ENCODE data around the gene GAS6. TPM values are rescaled to one million over a fixed set of nuclear protein-coding genes. Genes with fewer than 3 reads are reported as not detected.
"Not testable (repeated sequence)": the region's sequence is repeated elsewhere in the genome, so short reads cannot be mapped to it uniquely, and the experiment has no call there.

The GAS6 gene
- total RNA-seq, 1 donor from 2014 or later = 197 TPM

GRCh38 chr13:113874579-113875428 is 10.9 kb upstream of the GAS6 start:
- DNase-seq (no peak), ATAC-seq (peak; percentile 10)
- Histone ChIP-seq H3K4me3 (no peak overlapping the region), H3K27me3 (no peaks in the 10 kb centered on the region), H3K36me3 (no peaks in the 10 kb centered on the region), H3K27ac (no peak overlapping the region), H3K4me1 (peaks cover 5% of the 10 kb centered on the region), H3K9me3 (no peaks in the 10 kb centered on the region)
- TF ChIP-seq, protein P1, sequence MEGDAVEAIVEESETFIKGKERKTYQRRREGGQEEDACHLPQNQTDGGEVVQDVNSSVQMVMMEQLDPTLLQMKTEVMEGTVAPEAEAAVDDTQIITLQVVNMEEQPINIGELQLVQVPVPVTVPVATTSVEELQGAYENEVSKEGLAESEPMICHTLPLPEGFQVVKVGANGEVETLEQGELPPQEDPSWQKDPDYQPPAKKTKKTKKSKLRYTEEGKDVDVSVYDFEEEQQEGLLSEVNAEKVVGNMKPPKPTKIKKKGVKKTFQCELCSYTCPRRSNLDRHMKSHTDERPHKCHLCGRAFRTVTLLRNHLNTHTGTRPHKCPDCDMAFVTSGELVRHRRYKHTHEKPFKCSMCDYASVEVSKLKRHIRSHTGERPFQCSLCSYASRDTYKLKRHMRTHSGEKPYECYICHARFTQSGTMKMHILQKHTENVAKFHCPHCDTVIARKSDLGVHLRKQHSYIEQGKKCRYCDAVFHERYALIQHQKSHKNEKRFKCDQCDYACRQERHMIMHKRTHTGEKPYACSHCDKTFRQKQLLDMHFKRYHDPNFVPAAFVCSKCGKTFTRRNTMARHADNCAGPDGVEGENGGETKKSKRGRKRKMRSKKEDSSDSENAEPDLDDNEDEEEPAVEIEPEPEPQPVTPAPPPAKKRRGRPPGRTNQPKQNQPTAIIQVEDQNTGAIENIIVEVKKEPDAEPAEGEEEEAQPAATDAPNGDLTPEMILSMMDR (IDR thresholded peaks at IDR 0.05) = no peak
- intact Hi-C loops (cut with DNase I) = no loop called here

- intact Hi-C loops (cut with DNase I) = no loop called here
- H3K9me3 ChIP-seq = no peaks in the 10 kb centered on the region
- H3K36me3 ChIP-seq = no peaks in the 10 kb centered on the region
- ATAC-seq (no peak), DNase-seq (no peak)
- no peak overlapping the region for H3K27ac ChIP-seq
- H3K4me3 ChIP-seq = no peak overlapping the region
- peaks cover under 1% of the 10 kb centered on the region for H3K4me1 ChIP-seq
- no peaks in the 10 kb centered on the region for H3K27me3 ChIP-seq
- TF ChIP-seq, protein P1 (IDR thresholded peaks at IDR 0.05) = no peak
These were observed 10.3 kb upstream of the GAS6 start for GRCh38 chr13:113874177-113874576.

DNA sequence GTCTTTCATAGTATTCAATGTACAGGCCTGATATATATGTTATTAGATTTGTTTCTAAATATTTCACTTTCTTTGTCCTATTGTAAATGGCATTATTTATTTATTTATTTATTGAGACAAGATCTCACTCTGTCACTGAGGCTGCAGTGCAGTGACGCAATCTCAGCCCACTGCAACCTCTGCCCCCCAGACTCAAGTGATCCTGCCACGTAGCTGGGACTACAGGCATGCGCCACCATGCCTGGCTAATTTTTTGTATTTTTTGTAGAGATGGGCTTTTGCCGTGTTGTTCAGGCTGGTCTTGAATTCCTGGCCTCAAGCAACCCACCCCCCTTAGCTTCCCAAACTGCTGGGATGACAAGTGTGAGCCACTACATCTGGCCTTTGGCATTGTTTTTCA is 5.4 kb upstream of the GAS6 start:
- DNase-seq (no peak), ATAC-seq (no peak)
- Histone ChIP-seq H3K36me3 (no peaks in the 10 kb centered on the region), H3K27ac (no peak overlapping the region), H3K4me1 (peaks cover 7% of the 10 kb centered on the region), H3K9me3 (no peaks in the 10 kb centered on the region), H3K27me3 (peaks cover 13% of the 10 kb centered on the region), H3K4me3 (no peak overlapping the region)
- TF ChIP-seq, protein P1 (IDR thresholded peaks at IDR 0.05) = no peak
- intact Hi-C loops (cut with DNase I) = no loop called here

- H3K27ac ChIP-seq; H3K36me3 ChIP-seq; DNase-seq; ATAC-seq; intact Hi-C loops (cut with DNase I); H3K9me3 ChIP-seq; H3K4me3 ChIP-seq; H3K4me1 ChIP-seq: not testable (repeated sequence)
- H3K27me3 ChIP-seq = peaks cover 16% of the 10 kb centered on the region
These were observed 4.0 kb upstream of the GAS6 start for GRCh38 chr13:113867913-113868312.

DNA sequence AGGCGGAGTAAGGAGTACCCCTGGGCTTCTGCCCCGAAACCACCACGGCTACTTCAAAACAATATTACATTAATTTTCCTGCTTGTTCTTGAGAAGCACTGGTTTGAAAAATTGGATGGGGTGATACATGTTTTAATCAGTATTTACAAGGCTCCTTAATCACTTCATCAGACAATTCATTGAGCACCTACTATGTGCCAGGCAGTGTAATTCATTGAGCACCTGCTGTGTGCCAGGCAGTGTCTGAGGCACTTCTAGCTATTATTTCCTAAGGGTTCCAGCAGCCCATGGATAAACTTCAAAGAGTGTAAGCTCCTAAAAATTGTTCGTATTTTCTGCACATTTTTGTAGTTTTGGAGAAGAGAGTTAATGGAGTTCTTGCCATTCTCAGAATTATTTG is 1.6 kb upstream of the GAS6 start:
- DNase-seq = no peak
- intact Hi-C loops (cut with DNase I) = no loop called here
- TF ChIP-seq, protein P1 (IDR thresholded peaks at IDR 0.05) = no peak

DNA sequence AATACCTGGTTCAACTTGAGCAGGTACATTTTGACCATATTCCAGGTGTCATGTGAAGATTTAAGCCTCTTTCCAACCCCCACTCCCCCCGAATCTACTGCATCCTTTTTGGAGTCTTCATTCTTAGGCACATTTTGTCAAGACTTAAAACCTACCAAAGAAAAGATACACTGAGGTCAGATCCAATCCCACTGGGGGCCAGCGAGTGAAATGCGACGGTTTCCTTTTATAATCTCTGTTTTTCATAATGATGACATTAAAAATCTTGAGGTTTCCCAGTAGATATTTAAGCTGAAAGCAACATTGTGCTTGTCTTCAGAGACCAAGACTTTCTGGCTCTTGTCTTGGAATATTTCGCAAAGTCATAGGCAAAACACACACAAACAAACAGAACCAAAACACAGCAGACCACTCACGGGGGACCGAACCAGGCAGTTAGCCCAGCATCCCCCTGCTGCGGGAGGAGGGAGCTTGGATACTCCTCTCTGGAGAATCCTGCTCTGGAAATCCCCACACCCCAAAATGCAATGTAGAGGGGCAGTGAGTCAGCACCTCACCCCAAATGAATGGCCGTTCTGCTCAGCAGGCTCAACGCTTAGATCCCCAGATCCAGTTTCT is 506 bp upstream of the GAS6 start:
- peak overlapping the region; percentile 71 for H3K4me3 ChIP-seq
- H3K4me1 ChIP-seq = peaks cover 26% of the 10 kb centered on the region
- no peak for ATAC-seq
- H3K9me3 ChIP-seq = no peaks in the 10 kb centered on the region
- H3K27me3 ChIP-seq = peaks cover 16% of the 10 kb centered on the region
- intact Hi-C loops (cut with DNase I) = no loop called here
- TF ChIP-seq, protein P1 (IDR thresholded peaks at IDR 0.05) = no peak
- H3K36me3 ChIP-seq = no peaks in the 10 kb centered on the region
- DNase-seq = no peak
- H3K27ac ChIP-seq = peak overlapping the region; percentile 60

More for the DNA sequence above, 1.6 kb upstream of the GAS6 start:
- Histone ChIP-seq H3K27ac (no peak overlapping the region), H3K9me3 (no peaks in the 10 kb centered on the region), H3K36me3 (no peaks in the 10 kb centered on the region), H3K27me3 (peaks cover 16% of the 10 kb centered on the region), H3K4me1 (peaks cover 26% of the 10 kb centered on the region), H3K4me3 (no peak overlapping the region)
- ATAC-seq = no peak

Measured in upper lobe of right lung (tissue), 1 donor.